ENCODE measurements around the gene XRCC1.

Gene XRCC1

GRCh38 chr19:43507880-43508279, 67.4 kb downstream of the XRCC1 start:
- no peak for DNase-seq

DNA sequence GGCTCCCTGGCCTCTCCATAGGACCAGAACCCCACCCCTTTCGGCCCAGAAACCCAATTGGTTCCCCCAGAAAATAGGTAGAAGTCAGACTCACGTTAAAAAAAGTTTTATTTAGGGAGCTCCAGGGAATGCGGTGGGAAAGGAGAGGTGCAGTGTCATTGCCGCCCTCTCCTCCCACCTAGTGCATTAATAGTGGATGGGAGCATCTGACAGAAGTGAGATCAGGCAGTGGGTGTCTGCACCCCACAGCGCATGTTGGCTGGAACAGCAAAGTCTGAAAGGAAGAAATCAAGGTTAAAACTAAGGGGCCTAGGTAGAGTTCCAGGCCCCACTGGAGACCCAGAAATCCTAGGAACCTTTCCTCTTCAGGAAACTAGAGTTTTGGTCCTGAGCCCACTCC, 68.7 kb downstream of the XRCC1 start:
- DNase-seq: no peak

DNA sequence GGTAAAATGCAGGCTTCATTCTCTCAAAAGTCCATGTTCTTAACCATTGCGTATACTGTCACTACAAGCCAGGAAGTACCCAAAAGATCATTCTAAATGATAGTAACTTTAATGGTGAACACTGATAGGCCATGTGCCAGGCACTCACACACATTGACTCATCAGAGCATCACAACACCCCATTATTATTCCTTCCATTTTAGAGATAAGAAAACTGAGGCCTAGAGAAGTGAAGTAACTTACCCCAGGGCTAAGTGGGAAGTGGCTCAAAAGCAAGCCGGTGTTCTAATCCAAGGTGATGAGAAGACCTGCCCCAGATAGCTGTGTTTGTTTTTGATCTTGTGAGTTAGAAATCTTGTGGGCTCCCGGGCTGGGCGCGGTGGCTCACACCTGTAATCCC, 69.4 kb downstream of the XRCC1 start:
- no peak for DNase-seq

GRCh38 chr19:43505186-43505456, 70.2 kb downstream of the XRCC1 start:
- DNase-seq: no peak

GRCh38 chr19:43504426-43505185, 70.7 kb downstream of the XRCC1 start, which contains the start of gene PHLDB3:
Gene PHLDB3 (minus strand): TSS chr19:43504746. CDS start chr19:43504118, 628 bp downstream.
- no peak for DNase-seq

- peak; percentile 93 for DNase-seq
These were observed 71.6 kb downstream of the XRCC1 start for GRCh38 chr19:43503501-43504425.

DNA sequence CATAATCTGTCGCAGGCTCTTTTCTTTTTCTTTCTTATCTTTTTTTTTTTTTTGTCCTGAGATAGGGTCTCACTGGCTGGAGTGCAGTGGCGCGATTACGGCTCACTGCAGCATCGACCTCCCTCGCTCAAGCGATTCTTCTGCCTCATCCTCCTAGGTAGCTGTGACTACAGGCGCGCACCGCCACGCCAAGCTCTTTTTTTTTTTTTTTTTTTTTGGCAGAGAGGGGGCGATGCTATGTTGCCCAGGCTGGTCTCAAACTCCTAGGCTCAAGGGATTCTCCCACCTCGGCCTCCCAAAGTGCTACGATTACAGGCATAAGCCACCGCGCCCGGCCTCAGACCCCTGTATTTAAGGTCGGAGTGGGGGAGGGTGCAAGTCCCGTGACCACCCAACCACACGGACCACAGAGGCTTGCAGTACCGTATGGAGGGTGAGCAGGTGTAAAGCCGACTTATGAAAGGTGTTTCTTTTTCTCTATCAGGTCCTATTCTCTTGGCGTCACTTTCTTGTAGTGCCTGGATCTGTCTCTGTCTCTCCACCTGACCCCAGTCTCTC, 72.8 kb downstream of the XRCC1 start:
- no peak for DNase-seq

- DNase-seq: no peak
These were observed 73.5 kb downstream of the XRCC1 start for GRCh38 chr19:43501661-43502418.

- DNase-seq: no peak
These were observed 76.3 kb downstream of the XRCC1 start for GRCh38 chr19:43499042-43499441.

DNA sequence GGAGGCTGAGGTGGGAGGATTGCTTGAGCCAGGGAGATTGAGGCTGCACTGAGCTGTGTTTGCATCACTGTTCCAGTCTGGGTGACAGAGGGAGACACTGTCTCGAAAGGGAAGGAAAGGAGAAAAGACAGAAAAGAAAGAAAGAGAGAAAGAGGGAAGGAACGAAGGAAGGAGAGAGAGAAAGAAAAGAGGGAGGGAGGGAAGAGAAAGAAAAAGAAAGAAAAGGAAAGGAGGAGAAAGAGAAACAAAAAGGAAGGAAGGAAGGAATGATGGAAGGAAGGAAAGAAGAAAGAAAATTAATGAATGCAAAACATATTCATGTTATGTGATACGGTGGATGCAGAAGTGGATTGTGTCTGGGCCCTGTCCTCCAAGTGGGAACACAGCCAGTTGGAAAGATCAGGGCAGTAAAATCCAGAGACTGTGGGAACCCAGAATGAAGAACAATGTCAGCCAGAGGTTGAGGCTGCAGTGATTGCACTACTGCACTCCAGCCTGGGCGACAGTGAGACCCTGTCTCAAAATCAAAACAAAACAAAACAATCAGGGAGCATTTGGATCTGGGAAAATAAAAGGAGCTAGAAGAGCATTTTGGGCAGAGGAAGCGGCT, 77.0 kb downstream of the XRCC1 start:
- DNase-seq: no peak

- DNase-seq: no peak
These were observed 78.4 kb downstream of the XRCC1 start for GRCh38 chr19:43496960-43497359.

GRCh38 chr19:43495082-43495481, 80.2 kb downstream of the XRCC1 start:
- peak; percentile 74 for DNase-seq
